Islet of Langerhans (tissue), 1 donor: ENCODE measurements around the gene MTA2.
"Not testable (repeated sequence)": the region's sequence is repeated elsewhere in the genome, so short reads cannot be mapped to it uniquely, and the experiment has no call there.

Experiments used
- FAIRE-seq: peaks from one replicate; lab custom pipeline; 2011; peaks lifted over from hg19 to GRCh38; lab: Jason Lieb, UNC

The MTA2 gene

GRCh38 chr11:62601372-62602140 lies at the start of gene MTA2:
TSS of gene MTA2 (minus strand) at chr11:62601865. CDS start at chr11:62601450, 415 bp downstream.
- FAIRE-seq, result no peak

- FAIRE-seq, result not testable (repeated sequence)
Measured at GRCh38 chr11:62650283-62650682, 48.6 kb upstream of the MTA2 start.

DNA sequence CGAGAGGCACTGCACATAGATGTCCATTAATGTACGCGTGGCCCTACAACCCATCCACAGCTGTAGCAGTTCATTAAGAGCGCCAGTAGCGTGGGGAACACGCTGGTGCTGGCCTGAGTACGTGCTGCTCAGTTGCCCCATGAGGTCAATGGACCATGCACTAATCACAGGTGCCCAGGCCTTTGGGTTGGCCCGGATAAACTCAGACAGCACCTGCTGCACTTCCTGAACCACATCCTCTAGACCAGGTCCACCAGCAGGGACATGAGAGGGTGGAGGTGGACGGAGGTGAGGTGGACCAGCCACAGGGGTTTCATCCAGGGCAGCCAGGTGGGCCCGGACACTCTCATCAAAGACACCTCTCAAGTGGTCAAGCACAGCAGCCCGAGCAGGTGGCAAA lies 47.8 kb upstream of the MTA2 start:
- FAIRE-seq, result no peak

DNA sequence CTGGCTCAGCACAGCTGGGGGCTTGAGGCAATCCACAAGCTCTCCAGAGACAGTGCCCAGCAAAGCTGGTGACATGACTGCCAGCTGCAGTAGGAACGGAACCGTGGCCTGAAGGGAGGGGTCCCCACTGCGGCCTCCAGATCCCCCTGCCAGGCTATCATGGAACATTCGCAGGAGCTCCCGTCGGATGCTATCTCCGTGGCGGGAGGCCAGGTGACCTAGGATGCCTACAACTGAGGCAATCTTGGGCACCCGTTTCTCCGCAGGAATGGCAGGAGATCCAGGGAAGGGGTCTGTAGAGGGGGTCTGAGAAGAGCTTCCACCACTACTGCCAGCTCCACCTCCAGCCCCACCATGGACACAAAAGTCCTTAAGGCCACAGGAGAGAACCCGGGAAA lies 47.3 kb upstream of the MTA2 start:
- no peak for FAIRE-seq

DNA sequence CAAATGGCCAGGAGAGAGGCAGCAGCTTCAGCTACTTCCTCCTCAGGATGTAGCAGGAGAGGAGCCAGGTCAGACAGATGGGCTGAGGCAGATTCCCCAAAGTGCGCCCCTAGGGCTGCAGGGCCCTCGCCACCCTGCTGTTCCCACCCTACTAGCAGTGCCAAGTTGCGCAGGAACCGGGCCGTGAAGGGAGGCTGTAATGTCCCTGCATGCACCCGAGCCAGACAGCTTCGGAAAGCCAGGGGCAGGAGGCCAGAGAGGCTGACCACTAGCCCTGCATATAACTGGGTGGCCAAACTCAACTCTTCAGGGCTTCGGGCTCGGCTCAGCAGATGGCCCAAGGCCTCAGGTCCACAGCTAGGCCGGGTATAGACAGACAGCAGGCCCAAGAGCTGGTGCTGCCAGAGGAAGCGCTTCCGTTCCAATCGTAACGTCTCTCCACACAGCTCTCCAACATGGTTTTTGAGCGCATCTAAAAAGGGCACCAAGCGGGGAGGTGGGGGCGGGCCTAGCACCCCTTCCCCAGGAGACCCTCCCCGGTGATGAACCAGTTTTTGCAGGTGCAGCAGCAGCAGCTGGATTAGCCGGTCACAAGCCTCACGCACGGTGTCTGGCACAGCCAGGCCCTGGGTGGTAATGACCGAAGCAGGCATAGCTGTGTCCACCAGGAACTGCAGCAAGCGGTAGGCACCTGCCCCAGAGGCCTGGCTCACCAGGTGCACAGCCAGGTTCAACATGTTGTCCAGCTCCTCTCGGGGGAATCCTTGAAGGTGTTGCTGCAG lies 46.7 kb upstream of the MTA2 start:
- FAIRE-seq, result no peak

DNA sequence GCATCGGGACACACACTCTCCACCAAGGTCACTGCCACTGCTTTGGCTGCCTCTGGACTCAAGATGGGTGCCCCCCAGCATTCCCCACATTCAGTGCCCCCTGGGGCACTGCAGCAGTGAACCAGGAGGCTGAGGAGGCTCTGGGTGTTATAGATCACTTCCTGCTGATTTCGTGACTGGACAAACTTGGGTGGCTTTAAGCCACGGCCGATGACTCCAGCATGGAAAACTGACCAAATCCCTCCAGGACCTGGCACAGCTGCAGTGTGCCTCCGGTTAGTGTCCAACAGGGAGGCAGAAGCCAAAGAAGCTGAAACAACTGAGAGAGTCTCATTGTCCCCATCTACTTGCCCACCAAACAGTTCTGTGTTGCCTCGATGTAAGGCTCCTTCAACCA lies 45.9 kb upstream of the MTA2 start:
- FAIRE-seq, result no peak

DNA sequence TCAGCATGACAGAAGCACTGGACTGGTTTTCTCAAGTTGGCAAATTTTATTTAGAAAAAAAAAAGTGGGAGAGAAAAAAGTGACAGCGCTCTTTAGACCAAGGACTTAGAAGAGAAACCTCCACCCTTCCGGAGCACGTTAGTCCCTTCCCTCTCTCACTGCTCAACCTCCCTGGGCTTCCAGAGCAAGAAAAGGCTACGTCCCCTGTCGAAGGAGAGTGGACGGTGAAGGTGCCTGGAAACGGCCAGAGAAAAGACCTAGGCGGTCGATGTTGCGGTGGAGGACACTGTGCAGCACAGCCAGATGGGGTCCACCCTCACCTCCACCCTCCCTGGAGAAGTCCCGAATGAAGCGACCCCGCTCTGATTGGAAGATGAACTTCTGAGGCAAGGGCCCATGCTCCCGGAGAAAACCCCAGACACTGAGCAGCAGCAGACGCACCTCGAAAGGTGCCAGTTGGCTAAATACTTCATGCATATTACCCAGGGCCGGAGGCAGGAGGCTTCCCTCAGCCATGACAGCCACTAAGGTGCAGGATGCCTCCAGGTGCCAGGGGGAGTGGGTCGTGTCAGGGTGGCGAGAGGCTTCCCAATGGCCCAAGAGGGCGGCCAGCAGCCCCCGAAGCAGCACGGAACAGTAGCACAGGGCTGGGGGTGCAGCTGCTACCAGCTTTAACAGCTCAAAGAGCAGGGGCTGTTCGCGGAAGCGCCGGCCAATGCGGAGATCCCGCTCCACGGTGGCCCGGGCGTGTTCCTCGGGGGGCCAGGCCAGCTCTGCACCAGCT lies 45.4 kb upstream of the MTA2 start:
- FAIRE-seq, result no peak

GRCh38 chr11:62645946-62646824 lies 44.5 kb upstream of the MTA2 start, which contains the start of gene GANAB:
TSS of gene GANAB (minus strand) at chr11:62646613. CDS start at chr11:62646599, 14 bp downstream.
- peak; percentile 55 for FAIRE-seq

GRCh38 chr11:62645671-62645945 lies 43.9 kb upstream of the MTA2 start:
- no peak for FAIRE-seq

DNA sequence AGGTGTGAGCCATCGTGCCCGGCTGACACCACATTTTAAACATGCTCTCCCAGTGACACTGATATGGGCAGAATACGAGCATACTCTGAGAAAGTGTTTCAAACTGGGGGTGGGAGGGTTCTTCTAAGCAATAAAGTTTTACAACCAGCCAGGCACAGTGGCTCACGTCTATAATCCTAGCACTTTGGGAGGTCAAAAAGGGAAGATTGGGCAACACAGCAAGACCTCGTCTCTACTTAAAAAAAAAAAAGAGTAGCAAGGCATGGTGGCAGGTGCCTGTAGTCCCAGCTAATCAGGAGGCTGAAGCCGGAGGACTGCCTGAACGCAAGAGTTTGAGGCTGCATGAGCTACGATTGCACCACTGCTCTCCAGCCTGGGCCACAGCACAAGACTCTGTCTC lies 42.6 kb upstream of the MTA2 start:
- no peak for FAIRE-seq

GRCh38 chr11:62632492-62632891 lies 30.8 kb upstream of the MTA2 start:
- no peak for FAIRE-seq

- FAIRE-seq, result no peak
Measured at GRCh38 chr11:62627713-62628112, 26.0 kb upstream of the MTA2 start.

DNA sequence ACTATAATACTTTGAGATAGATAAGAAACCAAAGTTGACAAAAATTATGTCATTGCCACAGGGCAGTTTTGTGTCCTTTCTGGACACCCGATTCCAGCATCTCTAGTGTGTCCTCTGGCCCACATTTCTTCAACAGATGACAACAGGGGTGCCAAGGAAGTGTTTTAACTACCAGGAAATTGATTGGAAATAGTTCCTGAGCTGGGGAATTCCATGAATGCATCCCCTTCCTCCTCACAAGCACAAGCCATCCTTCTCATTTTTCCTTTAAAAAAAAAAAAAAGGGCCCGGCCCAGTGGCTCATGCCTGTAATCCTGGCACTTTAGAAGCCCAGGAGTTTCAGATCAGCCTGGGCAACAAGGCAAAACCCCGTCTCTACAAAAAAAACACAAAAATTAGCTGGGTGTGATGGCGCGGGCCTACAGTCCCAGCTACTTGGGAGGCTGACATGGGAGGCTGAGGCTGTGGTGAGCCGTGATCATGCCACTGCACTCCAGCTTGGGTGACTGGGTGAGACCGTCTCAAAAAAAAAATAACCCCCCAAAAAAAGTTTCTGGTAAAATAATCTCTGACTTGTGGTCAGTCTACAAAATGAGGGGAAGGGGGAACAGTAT lies 20.9 kb upstream of the MTA2 start:
- FAIRE-seq, result no peak

DNA sequence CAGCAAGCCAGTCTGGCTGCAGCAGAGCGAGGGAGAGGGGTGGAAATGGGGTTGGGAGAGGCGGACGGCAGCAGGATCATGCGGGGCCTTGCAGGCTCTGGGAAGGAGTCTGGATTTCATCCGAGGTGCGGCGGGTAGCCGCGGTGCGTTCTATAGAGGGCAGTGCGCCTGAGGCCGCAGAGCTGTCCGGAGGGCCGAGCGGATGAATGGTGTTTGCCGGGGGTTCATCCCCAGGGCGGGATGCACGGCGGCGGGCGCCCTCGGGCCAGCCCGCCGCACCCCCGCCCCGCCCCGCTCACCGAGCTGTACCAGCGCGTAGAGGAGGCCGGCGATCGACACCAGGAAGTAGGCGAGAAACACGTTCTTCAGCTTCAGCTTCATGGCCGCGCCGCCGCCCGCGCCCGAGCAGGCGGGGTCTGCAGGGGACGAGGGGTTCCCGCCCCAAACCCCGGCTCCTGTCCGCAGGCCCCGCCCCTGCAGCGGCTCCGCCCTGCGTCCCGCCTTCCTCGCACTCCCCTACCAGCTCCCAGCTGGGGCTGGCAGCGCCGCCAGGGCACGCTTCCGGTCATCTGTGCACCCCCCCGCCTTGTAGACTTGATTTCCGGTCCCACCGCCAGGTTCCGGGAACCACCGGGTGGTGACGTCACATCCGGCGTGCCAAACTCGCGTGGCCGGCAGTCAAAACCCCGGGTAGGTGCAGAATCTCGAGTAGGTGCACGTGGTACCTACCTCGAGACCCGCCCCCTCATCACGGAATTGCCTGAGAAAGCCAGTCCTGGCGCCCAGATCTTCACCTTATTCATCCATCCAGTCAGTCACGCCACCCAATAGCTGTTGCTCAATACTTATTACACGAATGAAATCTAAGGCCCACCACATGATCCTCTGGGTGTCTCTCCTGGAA lies 20.2 kb upstream of the MTA2 start, which contains the start of gene B3GAT3:
Gene B3GAT3, minus strand, starts transcription at position 420 of the 904 bp plus-strand sequence. Its CDS starts 39 bp downstream, at position 381.
- FAIRE-seq, result peak; percentile 61

DNA sequence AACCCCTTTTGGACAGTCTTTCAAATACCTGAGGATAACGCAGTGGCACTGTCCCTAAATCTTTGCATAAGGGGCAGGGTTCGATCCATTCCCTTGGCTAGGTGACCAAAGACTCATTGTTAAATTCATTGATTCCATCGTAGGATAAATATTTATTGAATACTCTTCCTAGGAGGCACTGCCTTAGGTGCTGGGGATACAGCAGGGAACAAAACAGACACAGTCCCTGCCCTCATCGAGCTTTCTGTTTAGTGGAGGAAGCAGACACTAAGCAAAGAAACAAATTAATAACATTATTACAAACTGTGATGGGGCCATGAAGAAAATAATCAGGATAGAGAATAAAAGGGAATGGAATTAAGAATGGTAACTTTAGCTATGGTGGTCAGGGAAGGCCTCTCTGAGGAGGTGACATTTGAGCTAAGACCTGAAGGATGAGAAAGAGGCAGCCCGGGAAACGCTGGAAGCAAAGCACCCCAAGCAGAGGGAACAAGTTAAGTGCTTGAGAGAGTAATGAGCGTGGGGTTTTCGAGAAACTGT lies 19.4 kb upstream of the MTA2 start:
- FAIRE-seq, result no peak

DNA sequence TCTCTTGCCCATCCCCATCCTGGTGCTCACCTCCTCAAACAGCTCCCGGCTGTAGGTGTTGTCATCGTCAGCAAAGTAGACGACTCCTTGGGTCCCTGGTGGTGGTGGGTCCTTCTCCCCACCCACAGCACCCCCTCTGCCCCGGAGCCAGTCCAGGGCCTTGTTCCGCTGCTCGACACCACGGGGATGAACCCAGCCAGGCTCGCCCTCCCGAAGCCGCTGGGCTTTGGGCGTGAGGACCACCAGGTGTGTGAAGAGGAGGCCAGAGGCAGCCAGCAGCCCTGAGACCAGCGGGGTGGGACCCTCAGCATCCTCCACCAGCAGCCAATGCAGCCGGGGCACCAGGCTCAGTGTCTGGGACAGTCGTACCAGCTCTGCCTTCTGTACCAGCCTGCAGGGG lies 15.3 kb upstream of the MTA2 start:
- not testable (repeated sequence) for FAIRE-seq

GRCh38 chr11:62615521-62615920 lies 13.9 kb upstream of the MTA2 start:
- FAIRE-seq, result no peak

GRCh38 chr11:62614275-62614674 lies 12.6 kb upstream of the MTA2 start:
- FAIRE-seq, result no peak

- no peak for FAIRE-seq
Measured at GRCh38 chr11:62613291-62613778, 11.7 kb upstream of the MTA2 start.
